HEK293 (cell line): ENCODE results near the gene APOC3.

Experiments
- CTCF ChIA-PET: fragments of 350-600 bp; formaldehyde crosslinking; extraction: SDS; loops from one replicate; lab custom pipeline; 2021; ENCODE audit warnings: antibody characterized with exemption; lab: Yijun Ruan, JAX
- POLR2A ChIA-PET: fragments of 300-600 bp; formaldehyde crosslinking; extraction: SDS; loops from one replicate; lab custom pipeline; 2020; ENCODE audit warnings: antibody characterized with exemption, inconsistent platforms; lab: Yijun Ruan, JAX
- H3K27ac ChIP-seq: fragments of 200-500 bp; sonication (Bioruptor generic); 2 replicates; pipeline ENCODE4 v1.5.1; 2014; ENCODE audit warnings: low read depth, low read length, control low read depth, inconsistent platforms; ENCODE audit errors: extremely low read depth
- H3K36me3 ChIP-seq, 2 experiments: fragments of 200-500 bp in 1 of 2; sonication (Bioruptor generic) in 1 of 2; 1 replicate in 1 of 2; 2 replicates in 1 of 2; pipeline ENCODE4 v1.5.1; 2014 to 2017; ENCODE audit warnings: inconsistent platforms in 2 of 2, low read length in 2 of 2; ENCODE audit not compliant: control insufficient read depth in 2 of 2, insufficient read depth in 1 of 2
- H3K4me1 ChIP-seq: fragments of 200-500 bp; sonication (Bioruptor generic); 2 replicates; pipeline ENCODE4 v1.5.1; 2014; ENCODE audit warnings: mild to moderate bottlenecking, low read length, inconsistent platforms; ENCODE audit not compliant: control insufficient read depth, insufficient read depth
- H3K4me3 ChIP-seq: 2 replicates; pipeline ENCODE4 v1.5.1; 2011; ENCODE audit warnings: low read depth, mild to moderate bottlenecking, control low read depth, low read length, moderate library complexity
- H3K9me3 ChIP-seq: fragments of 200-500 bp; sonication (Bioruptor generic); 2 replicates; pipeline ENCODE4 v1.5.1; 2014; ENCODE audit warnings: low read depth, low read length, inconsistent platforms; ENCODE audit not compliant: control insufficient read depth, insufficient read depth
- EGR2 ChIP-seq: fragments of 450-650 bp; formaldehyde crosslinking; IDR thresholded peaks from 2 replicates; pipeline ENCODE4 v1.5.1; 2016; ENCODE audit warnings: low read depth, missing biosample characterization, missing genetic modification characterization
- GLI2 ChIP-seq: fragments of 450-650 bp; formaldehyde crosslinking; IDR thresholded peaks from 2 replicates; pipeline ENCODE4; 2017; ENCODE audit warnings: missing biosample characterization, missing genetic modification characterization, low read depth, borderline replicate concordance
- GLI4 ChIP-seq: fragments of 450-650 bp; formaldehyde crosslinking; IDR thresholded peaks from 2 replicates; pipeline ENCODE4 v1.5.1; 2016; ENCODE audit warnings: missing biosample characterization, missing genetic modification characterization
- GLIS2 ChIP-seq: fragments of 450-650 bp; formaldehyde crosslinking; IDR thresholded peaks from 2 replicates; pipeline ENCODE4 v1.5.1; 2016; ENCODE audit warnings: missing biosample characterization, missing genetic modification characterization
- HOXD13 ChIP-seq: sonication (generic); formaldehyde crosslinking; IDR thresholded peaks from 2 replicates; pipeline ENCODE4 v1.8.0; 2022; ENCODE audit warnings: missing genetic modification reagents, borderline replicate concordance
- IKZF3 ChIP-seq: fragments of 450-650 bp; IDR thresholded peaks from 2 replicates; pipeline ENCODE4 v1.5.0; 2018; ENCODE audit warnings: missing biosample characterization, mild to moderate bottlenecking, missing genetic modification characterization, moderate library complexity
- KLF7 ChIP-seq: fragments of 450-650 bp; formaldehyde crosslinking; IDR thresholded peaks from 2 replicates; pipeline ENCODE4 v1.5.1; 2016; ENCODE audit warnings: missing biosample characterization, missing genetic modification characterization, borderline replicate concordance
- PBX3 ChIP-seq: sonication (generic); formaldehyde crosslinking; IDR thresholded peaks from 2 replicates; pipeline ENCODE4 v1.8.1; 2022; ENCODE audit warnings: mild to moderate bottlenecking, moderate library complexity, missing genetic modification reagents
- SETDB1 ChIP-seq: IDR thresholded peaks from one replicate; pipeline ENCODE4 v1.6.1; 2017; ENCODE audit warnings: mild to moderate bottlenecking, low read length, moderate library complexity, mixed read lengths; ENCODE audit not compliant: insufficient read length
- SP3 ChIP-seq: fragments of 450-650 bp; formaldehyde crosslinking; IDR thresholded peaks from 2 replicates; pipeline ENCODE4 v1.5.1; 2016; ENCODE audit warnings: missing biosample characterization, missing genetic modification characterization
- TRIM28 ChIP-seq: IDR thresholded peaks from 2 replicates; pipeline ENCODE4 v1.6.1; 2011; ENCODE audit warnings: low read length, control low read depth, borderline replicate concordance
- TSHZ1 ChIP-seq: fragments of 450-650 bp; formaldehyde crosslinking; IDR thresholded peaks from 2 replicates; pipeline ENCODE4 v1.5.1; 2016; ENCODE audit warnings: missing biosample characterization, missing genetic modification characterization, borderline replicate concordance
- ZBTB8A ChIP-seq: fragments of 450-650 bp; formaldehyde crosslinking; IDR thresholded peaks from 2 replicates; pipeline ENCODE4 v1.5.1; 2016; ENCODE audit warnings: missing biosample characterization, missing genetic modification characterization
- ZNF10 ChIP-seq: fragments of 450-650 bp; formaldehyde crosslinking; IDR thresholded peaks from 2 replicates; pipeline ENCODE4 v1.5.1; 2017; ENCODE audit warnings: missing biosample characterization, missing genetic modification characterization
- ZNF146 ChIP-seq: fragments of 450-650 bp; formaldehyde crosslinking; IDR thresholded peaks from 2 replicates; pipeline ENCODE4 v1.5.1; 2016; ENCODE audit warnings: missing biosample characterization, missing genetic modification characterization
- ZNF157 ChIP-seq: fragments of 450-650 bp; formaldehyde crosslinking; IDR thresholded peaks from 2 replicates; pipeline ENCODE4 v1.5.1; 2016; ENCODE audit warnings: missing biosample characterization, missing genetic modification characterization
- ZNF24 ChIP-seq: fragments of 450-650 bp; formaldehyde crosslinking; IDR thresholded peaks from 2 replicates; pipeline ENCODE4 v1.5.1; 2016; ENCODE audit warnings: missing biosample characterization, missing genetic modification characterization
- ZNF335 ChIP-seq: fragments of 450-650 bp; formaldehyde crosslinking; conservative IDR thresholded peaks from 2 replicates; pipeline ENCODE4 v1.5.1; 2016; ENCODE audit warnings: missing biosample characterization, missing genetic modification characterization
- ZNF341 ChIP-seq: fragments of 450-650 bp; formaldehyde crosslinking; IDR thresholded peaks from 2 replicates; pipeline ENCODE4; 2016; ENCODE audit warnings: low read depth, missing biosample characterization, missing genetic modification characterization
- ZNF354C ChIP-seq: fragments of 450-650 bp; formaldehyde crosslinking; IDR thresholded peaks from 2 replicates; pipeline ENCODE4 v1.5.1; 2016; ENCODE audit warnings: missing biosample characterization, missing genetic modification characterization, low read depth, borderline replicate concordance
- ZNF48 ChIP-seq: fragments of 450-650 bp; formaldehyde crosslinking; IDR thresholded peaks from 2 replicates; pipeline ENCODE4 v1.5.1; 2016; ENCODE audit warnings: missing biosample characterization, missing genetic modification characterization
- ZNF514 ChIP-seq: fragments of 450-650 bp; formaldehyde crosslinking; IDR thresholded peaks from 2 replicates; pipeline ENCODE4 v1.5.1; 2016; ENCODE audit warnings: missing biosample characterization, missing genetic modification characterization
- ZNF530 ChIP-seq: fragments of 450-650 bp; formaldehyde crosslinking; IDR thresholded peaks from 2 replicates; pipeline ENCODE4 v1.5.1; 2016; ENCODE audit warnings: low read depth, missing biosample characterization, missing genetic modification characterization
- ZNF624 ChIP-seq: fragments of 450-650 bp; formaldehyde crosslinking; IDR thresholded peaks from 2 replicates; pipeline ENCODE4 v1.5.1; 2017; ENCODE audit warnings: missing biosample characterization, missing genetic modification characterization
- ZNF707 ChIP-seq: fragments of 450-650 bp; formaldehyde crosslinking; IDR thresholded peaks from 2 replicates; pipeline ENCODE4 v1.5.1; 2016; ENCODE audit warnings: missing biosample characterization, missing genetic modification characterization
- TF ChIP-seq, protein P1 (sequence below): fragments of 450-650 bp; formaldehyde crosslinking; IDR thresholded peaks from 2 replicates; pipeline ENCODE4 v1.5.1; 2017; ENCODE audit warnings: missing biosample characterization, missing genetic modification characterization
- TF ChIP-seq, protein P2 (sequence below): fragments of 450-650 bp; formaldehyde crosslinking; IDR thresholded peaks from 2 replicates; pipeline ENCODE4 v1.5.1; 2016; ENCODE audit warnings: missing biosample characterization, missing genetic modification characterization, borderline replicate concordance

Gene APOC3

DNA sequence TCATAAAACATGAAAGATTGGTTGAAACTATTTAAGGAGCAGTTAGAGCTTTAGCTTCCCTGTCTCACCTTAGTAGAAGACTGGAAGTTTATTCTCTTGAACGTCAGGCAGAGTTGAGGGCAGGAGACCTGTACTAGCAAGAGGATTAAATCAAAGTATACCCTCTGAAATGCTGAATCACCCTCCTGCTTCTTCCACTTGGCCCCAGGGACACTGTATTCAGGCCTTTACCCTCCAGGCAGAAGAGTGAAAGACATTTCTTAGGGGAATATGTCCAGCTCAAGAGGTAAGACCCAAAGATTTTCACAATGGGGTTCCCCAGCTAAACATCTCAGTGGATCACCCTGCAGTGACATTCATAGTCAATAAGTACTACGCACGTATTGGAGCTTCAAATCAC lies 18.5 kb upstream of the APOC3 start:
- H3K4me1 ChIP-seq = no peaks in the 10 kb centered on the region
- CTCF ChIA-PET = interaction anchor here (0.6 to 1.2 kb wide), 3 partner anchors 17 to 530 kb away, joined by 3 to 5 read pairs (median 4); no protein-coding TSS in a partner anchor
- H3K4me3 ChIP-seq = no peak overlapping the region
- no peaks in the 10 kb centered on the region for H3K36me3 ChIP-seq
- POLR2A ChIA-PET = no interaction called here
- no peak overlapping the region for H3K27ac ChIP-seq
- no peak for TF ChIP-seq TRIM28
- TF ChIP-seq ZNF514 = no peak
- TF ChIP-seq ZNF624 (tag by site-specific recombination) = no peak
- TF ChIP-seq HOXD13 (CRISPR knock-in tag) = no peak
- TF ChIP-seq KLF7 = no peak
- TF ChIP-seq TSHZ1 = no peak
- TF ChIP-seq GLIS2 (tag by site-specific recombination) = no peak
- TF ChIP-seq, protein P1, sequence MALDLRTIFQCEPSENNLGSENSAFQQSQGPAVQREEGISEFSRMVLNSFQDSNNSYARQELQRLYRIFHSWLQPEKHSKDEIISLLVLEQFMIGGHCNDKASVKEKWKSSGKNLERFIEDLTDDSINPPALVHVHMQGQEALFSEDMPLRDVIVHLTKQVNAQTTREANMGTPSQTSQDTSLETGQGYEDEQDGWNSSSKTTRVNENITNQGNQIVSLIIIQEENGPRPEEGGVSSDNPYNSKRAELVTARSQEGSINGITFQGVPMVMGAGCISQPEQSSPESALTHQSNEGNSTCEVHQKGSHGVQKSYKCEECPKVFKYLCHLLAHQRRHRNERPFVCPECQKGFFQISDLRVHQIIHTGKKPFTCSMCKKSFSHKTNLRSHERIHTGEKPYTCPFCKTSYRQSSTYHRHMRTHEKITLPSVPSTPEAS = no peak
- no peak for TF ChIP-seq ZNF707 (tag by site-specific recombination)
- no peak for TF ChIP-seq GLI4
- no peak for TF ChIP-seq ZNF354C
- TF ChIP-seq GLI2 (tag by site-specific recombination) = no peak
- no peak for TF ChIP-seq ZNF24 (tag by site-specific recombination)
- no peak for TF ChIP-seq ZNF48 (tag by site-specific recombination)
- no peak for TF ChIP-seq EGR2 (tag by site-specific recombination)
- TF ChIP-seq ZNF10 (tag by site-specific recombination) = no peak
- H3K9me3 ChIP-seq = no peaks in the 10 kb centered on the region

- no peak overlapping the region for H3K4me3 ChIP-seq
- H3K4me1 ChIP-seq = no peaks in the 10 kb centered on the region
- H3K36me3 ChIP-seq = no peaks in the 10 kb centered on the region
- no peaks in the 10 kb centered on the region for H3K9me3 ChIP-seq
- CTCF ChIA-PET = interaction anchor here (0.6 to 2.4 kb wide), 4 partner anchors 18 to 145 kb away, joined by 4 to 19 read pairs (median 10); no protein-coding TSS in a partner anchor
- no peak overlapping the region for H3K27ac ChIP-seq
- POLR2A ChIA-PET = no interaction called here
- TF ChIP-seq ZBTB8A (tag by site-specific recombination) (no peak), ZNF335 (tag by site-specific recombination) (no peak), ZNF157 (tag by site-specific recombination) (no peak), SP3 (no peak), PBX3 (CRISPR knock-in tag) (no peak), IKZF3 (tag by site-specific recombination) (no peak), ZNF10 (tag by site-specific recombination) (no peak), ZNF341 (no peak), SETDB1 (no peak), ZNF48 (tag by site-specific recombination) (no peak), ZNF146 (tag by site-specific recombination) (no peak), ZNF530 (tag by site-specific recombination) (no peak)
- TF ChIP-seq, protein P2, sequence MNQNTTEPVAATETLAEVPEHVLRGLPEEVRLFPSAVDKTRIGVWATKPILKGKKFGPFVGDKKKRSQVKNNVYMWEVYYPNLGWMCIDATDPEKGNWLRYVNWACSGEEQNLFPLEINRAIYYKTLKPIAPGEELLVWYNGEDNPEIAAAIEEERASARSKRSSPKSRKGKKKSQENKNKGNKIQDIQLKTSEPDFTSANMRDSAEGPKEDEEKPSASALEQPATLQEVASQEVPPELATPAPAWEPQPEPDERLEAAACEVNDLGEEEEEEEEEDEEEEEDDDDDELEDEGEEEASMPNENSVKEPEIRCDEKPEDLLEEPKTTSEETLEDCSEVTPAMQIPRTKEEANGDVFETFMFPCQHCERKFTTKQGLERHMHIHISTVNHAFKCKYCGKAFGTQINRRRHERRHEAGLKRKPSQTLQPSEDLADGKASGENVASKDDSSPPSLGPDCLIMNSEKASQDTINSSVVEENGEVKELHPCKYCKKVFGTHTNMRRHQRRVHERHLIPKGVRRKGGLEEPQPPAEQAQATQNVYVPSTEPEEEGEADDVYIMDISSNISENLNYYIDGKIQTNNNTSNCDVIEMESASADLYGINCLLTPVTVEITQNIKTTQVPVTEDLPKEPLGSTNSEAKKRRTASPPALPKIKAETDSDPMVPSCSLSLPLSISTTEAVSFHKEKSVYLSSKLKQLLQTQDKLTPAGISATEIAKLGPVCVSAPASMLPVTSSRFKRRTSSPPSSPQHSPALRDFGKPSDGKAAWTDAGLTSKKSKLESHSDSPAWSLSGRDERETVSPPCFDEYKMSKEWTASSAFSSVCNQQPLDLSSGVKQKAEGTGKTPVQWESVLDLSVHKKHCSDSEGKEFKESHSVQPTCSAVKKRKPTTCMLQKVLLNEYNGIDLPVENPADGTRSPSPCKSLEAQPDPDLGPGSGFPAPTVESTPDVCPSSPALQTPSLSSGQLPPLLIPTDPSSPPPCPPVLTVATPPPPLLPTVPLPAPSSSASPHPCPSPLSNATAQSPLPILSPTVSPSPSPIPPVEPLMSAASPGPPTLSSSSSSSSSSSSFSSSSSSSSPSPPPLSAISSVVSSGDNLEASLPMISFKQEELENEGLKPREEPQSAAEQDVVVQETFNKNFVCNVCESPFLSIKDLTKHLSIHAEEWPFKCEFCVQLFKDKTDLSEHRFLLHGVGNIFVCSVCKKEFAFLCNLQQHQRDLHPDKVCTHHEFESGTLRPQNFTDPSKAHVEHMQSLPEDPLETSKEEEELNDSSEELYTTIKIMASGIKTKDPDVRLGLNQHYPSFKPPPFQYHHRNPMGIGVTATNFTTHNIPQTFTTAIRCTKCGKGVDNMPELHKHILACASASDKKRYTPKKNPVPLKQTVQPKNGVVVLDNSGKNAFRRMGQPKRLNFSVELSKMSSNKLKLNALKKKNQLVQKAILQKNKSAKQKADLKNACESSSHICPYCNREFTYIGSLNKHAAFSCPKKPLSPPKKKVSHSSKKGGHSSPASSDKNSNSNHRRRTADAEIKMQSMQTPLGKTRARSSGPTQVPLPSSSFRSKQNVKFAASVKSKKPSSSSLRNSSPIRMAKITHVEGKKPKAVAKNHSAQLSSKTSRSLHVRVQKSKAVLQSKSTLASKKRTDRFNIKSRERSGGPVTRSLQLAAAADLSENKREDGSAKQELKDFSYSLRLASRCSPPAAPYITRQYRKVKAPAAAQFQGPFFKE (tag by site-specific recombination) = no peak
Observed at GRCh38 chr11:116812109-116812508, 17.6 kb upstream of the APOC3 start.
